Measurements from ENCODE around the gene KCNQ1. TPM values are rescaled to one million over a fixed set of nuclear protein-coding genes. Genes with fewer than 3 reads are reported as not detected.

The KCNQ1 gene
- total RNA-seq, 4 donors from 2014 or later = 0.89 to 2.2 (median 1.3) TPM

GRCh38 chr11:2834503-2835273 lies 389.9 kb downstream of the KCNQ1 start:
- 87% methylated on average over 10 of the region's 16 CpGs for WGBS

GRCh38 chr11:2835296-2835695 lies 390.5 kb downstream of the KCNQ1 start:
- 100% methylated on average over 3 of the region's 6 CpGs for WGBS
- Histone ChIP-seq H3K36me3 (no peaks in the 10 kb centered on the region), H3K27me3 (no peaks in the 10 kb centered on the region), H3K27ac (no peak overlapping the region), H3K4me3 (no peak overlapping the region), H3K4me1 (peaks cover 8% of the 10 kb centered on the region), H3K9me3 (no peaks in the 10 kb centered on the region)
- no peak for DNase-seq (ENCODE audit: low spot score in 2 of 2)
- TF ChIP-seq EP300 (IDR thresholded peaks at IDR 0.05) = no peak

More at GRCh38 chr11:2834503-2835273, 389.9 kb downstream of the KCNQ1 start:
- TF ChIP-seq CTCF (IDR thresholded peaks at IDR 0.05) (no peak), POLR2A (IDR thresholded peaks at IDR 0.05) (no peak), POLR2AphosphoS5 (IDR thresholded peaks at IDR 0.05) (no peak), EP300 (IDR thresholded peaks at IDR 0.05) (no peak)
- H3K27me3 ChIP-seq = no peaks in the 10 kb centered on the region
- H3K4me1 ChIP-seq = peaks cover 8% of the 10 kb centered on the region
- no peak for DNase-seq (ENCODE audit: low spot score in 2 of 2)
- no peaks in the 10 kb centered on the region for H3K9me3 ChIP-seq
- no peak overlapping the region for H3K27ac ChIP-seq
- H3K4me3 ChIP-seq = no peak overlapping the region
- no peaks in the 10 kb centered on the region for H3K36me3 ChIP-seq

GRCh38 chr11:2835751-2836150 lies 390.9 kb downstream of the KCNQ1 start:
- Histone ChIP-seq H3K27me3 (no peaks in the 10 kb centered on the region), H3K9me3 (no peaks in the 10 kb centered on the region), H3K4me3 (no peak overlapping the region), H3K4me1 (peaks cover 8% of the 10 kb centered on the region), H3K27ac (no peak overlapping the region), H3K36me3 (no peaks in the 10 kb centered on the region)
- DNase-seq (ENCODE audit: low spot score in 2 of 2) = no peak
- TF ChIP-seq POLR2A (IDR thresholded peaks at IDR 0.05) (no peak), EP300 (IDR thresholded peaks at IDR 0.05) (no peak), CTCF (IDR thresholded peaks at IDR 0.05) (no peak), POLR2AphosphoS5 (IDR thresholded peaks at IDR 0.05) (no peak)
- WGBS = 92% methylated on average over 17 of the region's 17 CpGs

GRCh38 chr11:2836315-2837095 lies 391.7 kb downstream of the KCNQ1 start:
- Histone ChIP-seq H3K27me3 (no peaks in the 10 kb centered on the region), H3K4me3 (no peak overlapping the region), H3K9me3 (no peaks in the 10 kb centered on the region), H3K27ac (no peak overlapping the region), H3K36me3 (no peaks in the 10 kb centered on the region), H3K4me1 (peaks cover 8% of the 10 kb centered on the region)
- no peak for DNase-seq (ENCODE audit: low spot score in 2 of 2)
- 63% methylated on average over 18 of the region's 23 CpGs for WGBS
- TF ChIP-seq EP300 (IDR thresholded peaks at IDR 0.05) (no peak), CTCF (IDR thresholded peaks at IDR 0.05) (no peak), POLR2AphosphoS5 (IDR thresholded peaks at IDR 0.05) (no peak), POLR2A (IDR thresholded peaks at IDR 0.05) (no peak)

GRCh38 chr11:2837096-2837601 lies 392.3 kb downstream of the KCNQ1 start:
- peak; percentile 83 to 91 for DNase-seq (ENCODE audit: low spot score in 2 of 2)
- no peak for TF ChIP-seq EP300 (IDR thresholded peaks at IDR 0.05)
- no peak for TF ChIP-seq POLR2AphosphoS5 (IDR thresholded peaks at IDR 0.05)
- TF ChIP-seq CTCF (IDR thresholded peaks at IDR 0.05) = peak in 1 of 2 donors; percentile 43
- Histone ChIP-seq H3K4me3 (no peak overlapping the region), H3K36me3 (no peaks in the 10 kb centered on the region), H3K27ac (no peak overlapping the region), H3K4me1 (peaks cover 8% of the 10 kb centered on the region), H3K9me3 (no peaks in the 10 kb centered on the region), H3K27me3 (no peaks in the 10 kb centered on the region)
- 40% methylated on average over 2 of the region's 20 CpGs for WGBS
